GM12878 (cell line): ENCODE measurements around the gene ENTPD3. TPM values are rescaled to one million over a fixed set of nuclear protein-coding genes. Genes with fewer than 3 reads are reported as not detected.

ENCODE experiments used
- ATAC-seq: fragments of 200-7000 bp; cut with Tn5 transposase; 3 replicates; pipeline ENCODE4 v1.9.1; 2020; ENCODE audit warnings: mild to moderate bottlenecking, moderate library complexity
- BruUV-seq: library from RNA; stranded (reverse); fragments of 400-500 nt; replicated peaks from 2 replicates; lab custom pipeline; 2021; lab: Mats Ljungman, UMichigan
- CTCF ChIA-PET: fragments of 300-600 bp; sonication (Branson Sonifier 250); formaldehyde crosslinking; extraction: SDS; loops from one replicate; lab custom pipeline; 2021; ENCODE audit warnings: inconsistent platforms; lab: Yijun Ruan, JAX
- POLR2A ChIA-PET: fragments of 350-600 bp; formaldehyde crosslinking; extraction: SDS; loops from one replicate; lab custom pipeline; 2021; ENCODE audit warnings: inconsistent platforms; lab: Charles Lee
- RAD21 ChIA-PET: fragments of 300-600 bp; sonication (Branson Sonifier 250); formaldehyde crosslinking; loops from one replicate; lab custom pipeline; 2023; ENCODE audit warnings: antibody characterized with exemption; ENCODE audit not compliant: unreplicated experiment; lab: Charles Lee
- SMC1A ChIA-PET: fragments of 300-600 bp; sonication (Branson Sonifier 250); formaldehyde crosslinking; loops from one replicate; lab custom pipeline; 2023; ENCODE audit not compliant: unreplicated experiment, uncharacterized antibody; lab: Charles Lee
- DNase-seq: peaks from one replicate; pipeline ENCODE4 v3.0.0-alpha.2; 2011; ENCODE audit warnings: low read depth, low spot score
- FAIRE-seq: peaks from 3 replicates; lab custom pipeline; 2011; peaks lifted over from hg19 to GRCh38; lab: Jason Lieb, UNC
- H2AFZ ChIP-seq: 2 replicates; pipeline ENCODE4 v1.6.0; 2011; ENCODE audit warnings: low read depth, low read length, control low read depth; ENCODE audit not compliant: control insufficient read depth
- H3K27ac ChIP-seq: 2 replicates; pipeline ENCODE4 v1.5.1; 2011; ENCODE audit warnings: control low read depth; ENCODE audit not compliant: control insufficient read depth, insufficient read depth
- H3K27me3 ChIP-seq, 2 experiments: replicated peaks in 1 of 2; 2 replicates each; pipeline versions ENCODE4 v1.6.0 to v1.6.1; 2011; ENCODE audit warnings: low read length in 1 of 2; ENCODE audit not compliant: control insufficient read depth in 2 of 2, insufficient read depth in 2 of 2
- H3K36me3 ChIP-seq, 2 experiments: 2 replicates each; pipeline ENCODE4 v1.5.1; 2011; ENCODE audit warnings: low read length in 1 of 2; ENCODE audit not compliant: control insufficient read depth in 2 of 2, insufficient read depth in 2 of 2
- H3K4me1 ChIP-seq: 2 replicates; pipeline ENCODE4 v1.6.1; 2011; ENCODE audit warnings: mild to moderate bottlenecking, low read length, moderate library complexity, mixed read lengths; ENCODE audit not compliant: control insufficient read depth, insufficient read depth
- H3K4me2 ChIP-seq: 2 replicates; pipeline ENCODE4 v1.6.0; 2011; ENCODE audit warnings: control low read depth; ENCODE audit not compliant: control insufficient read depth, insufficient read depth
- H3K4me3 ChIP-seq: fragments of 200-600 bp; sonication (generic); 2 replicates; pipeline ENCODE4 v1.5.1; 2016
- H3K79me2 ChIP-seq: 2 replicates; pipeline ENCODE4 v1.6.0; 2011; ENCODE audit warnings: low read length; ENCODE audit not compliant: control insufficient read depth, insufficient read depth
- H3K9ac ChIP-seq: 2 replicates; pipeline ENCODE4 v1.8.0; 2011; ENCODE audit warnings: low read length, control low read depth, mixed read lengths; ENCODE audit not compliant: control insufficient read depth, insufficient read depth
- H3K9me3 ChIP-seq: replicated peaks from 3 replicates; pipeline ENCODE4 v1.5.1; 2011; ENCODE audit warnings: mild to moderate bottlenecking, low read length; ENCODE audit not compliant: control insufficient read depth, insufficient read depth
- H4K20me1 ChIP-seq: 2 replicates; pipeline ENCODE4 v1.6.0; 2011; ENCODE audit not compliant: control insufficient read depth, insufficient read depth
- BCL11A ChIP-seq: IDR thresholded peaks from 2 replicates; pipeline ENCODE4 v1.6.1; 2011; ENCODE audit warnings: low read depth, low read length
- BHLHE40 ChIP-seq, 2 experiments: fragments of 450-650 bp in 1 of 2; IDR thresholded peaks; 2 replicates each; pipeline ENCODE4 v1.6.1; 2011 to 2017; ENCODE audit warnings: low read depth in 2 of 2, borderline replicate concordance in 1 of 2, improper control_type of control experiment in 1 of 2, low read length in 1 of 2, mild to moderate bottlenecking in 1 of 2
- CEBPB ChIP-seq, 2 experiments: fragments of 150-350 bp in 1 of 2; IDR thresholded peaks; 2 replicates each; pipeline ENCODE4 v1.6.1; 2012 to 2014; ENCODE audit warnings: low read depth in 2 of 2, low read length in 2 of 2, borderline replicate concordance in 1 of 2, inconsistent platforms in 1 of 2
- ETV6 ChIP-seq, 2 experiments: fragments of 450-650 bp in 1 of 2; IDR thresholded peaks in 1 of 2; conservative IDR thresholded peaks in 1 of 2; 2 replicates each; pipeline ENCODE4 v1.6.1; 2014; ENCODE audit warnings: antibody characterized with exemption in 1 of 2, borderline replicate concordance in 1 of 2, low read depth in 1 of 2, mild to moderate bottlenecking in 1 of 2, moderate library complexity in 1 of 2
- EZH2 ChIP-seq: IDR thresholded peaks from 2 replicates; pipeline ENCODE4 v1.6.1; 2012; ENCODE audit warnings: low read depth, mild to moderate bottlenecking, control low read depth, inconsistent platforms, low read length, borderline replicate concordance; ENCODE audit not compliant: control insufficient read depth
- IKZF2 ChIP-seq, 2 experiments: fragments of 450-650 bp; IDR thresholded peaks; 2 replicates each; pipeline ENCODE4 v1.6.1; 2017; ENCODE audit warnings: mild to moderate bottlenecking in 2 of 2, moderate library complexity in 2 of 2
- JUND ChIP-seq: IDR thresholded peaks from 2 replicates; pipeline ENCODE4 v1.6.1; 2012; ENCODE audit warnings: low read depth, mild to moderate bottlenecking, low read length, improper control_type of control experiment, moderate library complexity
- KDM1A ChIP-seq: fragments of 200-600 bp; sonication (generic); IDR thresholded peaks from 2 replicates; pipeline ENCODE4 v1.6.1; 2016; ENCODE audit warnings: borderline replicate concordance
- MXI1 ChIP-seq: fragments of 150-350 bp; IDR thresholded peaks from 2 replicates; pipeline ENCODE4 v1.6.1; 2011; ENCODE audit warnings: low read depth, mild to moderate bottlenecking, inconsistent platforms, low read length, improper control_type of control experiment
- MYC ChIP-seq: IDR thresholded peaks from 2 replicates; pipeline ENCODE4 v1.6.1; 2011; ENCODE audit warnings: mild to moderate bottlenecking, low read length, moderate library complexity, inconsistent platforms; ENCODE audit not compliant: insufficient read depth, insufficient replicate concordance, insufficient read length, severe bottlenecking
- NFYB ChIP-seq: IDR thresholded peaks from 2 replicates; pipeline ENCODE4 v1.6.1; 2011; ENCODE audit warnings: low read depth, mild to moderate bottlenecking, low read length, improper control_type of control experiment, moderate library complexity; ENCODE audit not compliant: insufficient read depth
- NR2C2 ChIP-seq: IDR thresholded peaks from 2 replicates; pipeline ENCODE4 v1.6.1; 2011; ENCODE audit warnings: borderline replicate concordance, low read depth; ENCODE audit not compliant: control insufficient read depth, insufficient read length
- NR2F1 ChIP-seq: fragments of 450-650 bp; conservative IDR thresholded peaks from 2 replicates; pipeline ENCODE4 v1.6.1; 2017; ENCODE audit warnings: mild to moderate bottlenecking
- SPI1 ChIP-seq: IDR thresholded peaks from 2 replicates; pipeline ENCODE4 v1.6.1; 2011; ENCODE audit warnings: low read depth, mild to moderate bottlenecking, low read length, moderate library complexity, borderline replicate concordance; ENCODE audit not compliant: insufficient read depth
- YBX1 ChIP-seq: fragments of 450-650 bp; IDR thresholded peaks from 2 replicates; pipeline ENCODE4 v1.6.1; 2016; ENCODE audit warnings: antibody characterized with exemption
- ZBED1 ChIP-seq: IDR thresholded peaks from 2 replicates; pipeline ENCODE4 v1.6.1; 2016; ENCODE audit warnings: borderline replicate concordance
- ZNF217 ChIP-seq: fragments of 450-650 bp; IDR thresholded peaks from 2 replicates; pipeline ENCODE4 v1.6.1; 2017; ENCODE audit warnings: antibody characterized with exemption, mild to moderate bottlenecking
- WGBS: methylation state at CpG from one replicate; pipeline ENCODE4 v1.1.6; 2016; ENCODE audit warnings: low lambda C conversion rate; ENCODE audit not compliant: insufficient replicate concordance, insufficient coverage; ENCODE audit errors: missing lambda C conversion rate; 5-methylcytosine and 5-hydroxymethylcytosine counted together
- in situ Hi-C: fragments of 300-500 bp; cut with MboI; formaldehyde crosslinking; loops from 9 replicates; pipeline ENCODE4 v1.14.3; 2018; ENCODE audit warnings: mixed read lengths
- intact Hi-C: fragments of 100-400 bp; cut with micrococcal nuclease; formaldehyde crosslinking; loops from one replicate; pipeline ENCODE4 v1.14.2; 2022; ENCODE audit not compliant: unreplicated experiment
- polyA plus RNA-seq, 11 experiments: library from polyadenylated mRNA; depleted of rRNA in 4 of 11; unstranded in 6 of 11; stranded (reverse) in 5 of 11; fragments of >200 nt; fragmentation: Nextera tagmentation in 4 of 11; fragmentation: Illumina TruSeq in 1 of 11; extraction: Ambion mirVana in 4 of 11; extraction: Trizol in 1 of 11; gene quantifications; 1 replicate in 1 of 11; 2 replicates in 10 of 11; pipeline versions ENCODE4 v1.2.1 to v1.2.3, GENCODE V29; 2011 to 2016; ENCODE audit warnings: inconsistent platforms in 2 of 11, missing spikeins in 2 of 11, low read depth in 1 of 11
- total RNA-seq, 4 experiments: library from RNA; depleted of rRNA in 3 of 4; stranded (reverse); fragments of >200 nt in 3 of 4; fragmentation: Illumina TruSeq in 1 of 4; extraction: Trizol in 1 of 4; gene quantifications; 2 replicates each; pipeline versions ENCODE4 v1.2.1 to v1.2.3, GENCODE V29; 2013 to 2021
- TF ChIP-seq, protein P1 (sequence below): IDR thresholded peaks from 2 replicates; pipeline ENCODE4 v1.6.1; 2012; ENCODE audit warnings: low read depth, low read length, improper control_type of control experiment
- TF ChIP-seq, protein P2 (sequence below): fragments of 450-650 bp; IDR thresholded peaks from 2 replicates; pipeline ENCODE4 v1.6.1; 2016; ENCODE audit warnings: mild to moderate bottlenecking
- TF ChIP-seq, protein P3 (sequence below): fragments of 450-650 bp; IDR thresholded peaks from 2 replicates; pipeline ENCODE4 v1.6.1; 2017; ENCODE audit warnings: mild to moderate bottlenecking, low read depth, inconsistent platforms; ENCODE audit not compliant: poor library complexity, severe bottlenecking

The ENTPD3 gene
- total and polyA plus RNA-seq, 10 of the 15 experiments (the other 5 are each of a cell fraction or from before 2014, with no cell fraction given), result 0.03 TPM; not detected in 9

GRCh38 chr3:40470701-40471100 is 83.7 kb downstream of the ENTPD3 start:
- Histone ChIP-seq H3K79me2 (no peaks in the 10 kb centered on the region), H3K36me3 (no peaks in the 10 kb centered on the region), H3K4me1 (no peaks in the 10 kb centered on the region), H3K27me3 (no peaks in the 10 kb centered on the region), H3K27ac (no peak overlapping the region), H4K20me1 (no peaks in the 10 kb centered on the region), H2AFZ (no peak overlapping the region), H3K4me2 (no peak overlapping the region), H3K9me3 (no peaks in the 10 kb centered on the region), H3K9ac (no peak overlapping the region), H3K4me3 (no peak overlapping the region)
- FAIRE-seq (no peak), DNase-seq (no peak), ATAC-seq (no peak)
- intact Hi-C loops (no loop called here), in situ Hi-C loops (no loop called here)
- ChIA-PET POLR2A (interaction anchor here (1.3 kb wide), 1 partner anchor 11 kb away, joined by 3 read pairs; no protein-coding TSS in a partner anchor), SMC1A (no interaction called here), CTCF (interaction anchor here (0.6 kb wide), 1 partner anchor 1481 kb away, joined by 3 read pairs; no protein-coding TSS in a partner anchor), RAD21 (no interaction called here)
- BruUV-seq, result no TSS peak
- 75% methylated on average over 4 of the region's 4 CpGs for WGBS
- TF ChIP-seq EZH2 (no peak), JUND (no peak), BHLHE40 (IDR thresholded peaks at IDR 0.05; ENCODE audit: borderline replicate concordance in 1 of 2, low read depth in 2 of 2, low read length in 1 of 2) (no peak), ZNF217 (no peak), NFYB (no peak), YBX1 (no peak), NR2C2 (no peak), BCL11A (no peak), ZBED1 (no peak), SPI1 (no peak), IKZF2 (IDR thresholded peaks at IDR 0.05) (no peak), MXI1 (no peak), CEBPB (IDR thresholded peaks at IDR 0.05; ENCODE audit: borderline replicate concordance in 1 of 2, low read depth in 2 of 2, low read length in 2 of 2) (no peak), KDM1A (no peak), MYC (no peak), ETV6 (conservative IDR thresholded peaks at IDR 0.05 in 1 of 2, IDR thresholded peaks at IDR 0.05 in 1 of 2; ENCODE audit: borderline replicate concordance in 1 of 2, low read depth in 1 of 2) (no peak), NR2F1 (no peak)
- TF ChIP-seq, protein P1, sequence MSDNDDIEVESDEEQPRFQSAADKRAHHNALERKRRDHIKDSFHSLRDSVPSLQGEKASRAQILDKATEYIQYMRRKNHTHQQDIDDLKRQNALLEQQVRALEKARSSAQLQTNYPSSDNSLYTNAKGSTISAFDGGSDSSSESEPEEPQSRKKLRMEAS, result no peak
- TF ChIP-seq, protein P2, sequence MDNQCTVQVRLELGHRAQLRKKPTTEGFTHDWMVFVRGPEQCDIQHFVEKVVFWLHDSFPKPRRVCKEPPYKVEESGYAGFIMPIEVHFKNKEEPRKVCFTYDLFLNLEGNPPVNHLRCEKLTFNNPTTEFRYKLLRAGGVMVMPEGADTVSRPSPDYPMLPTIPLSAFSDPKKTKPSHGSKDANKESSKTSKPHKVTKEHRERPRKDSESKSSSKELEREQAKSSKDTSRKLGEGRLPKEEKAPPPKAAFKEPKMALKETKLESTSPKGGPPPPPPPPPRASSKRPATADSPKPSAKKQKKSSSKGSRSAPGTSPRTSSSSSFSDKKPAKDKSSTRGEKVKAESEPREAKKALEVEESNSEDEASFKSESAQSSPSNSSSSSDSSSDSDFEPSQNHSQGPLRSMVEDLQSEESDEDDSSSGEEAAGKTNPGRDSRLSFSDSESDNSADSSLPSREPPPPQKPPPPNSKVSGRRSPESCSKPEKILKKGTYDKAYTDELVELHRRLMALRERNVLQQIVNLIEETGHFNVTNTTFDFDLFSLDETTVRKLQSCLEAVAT, result no peak
- TF ChIP-seq, protein P3, sequence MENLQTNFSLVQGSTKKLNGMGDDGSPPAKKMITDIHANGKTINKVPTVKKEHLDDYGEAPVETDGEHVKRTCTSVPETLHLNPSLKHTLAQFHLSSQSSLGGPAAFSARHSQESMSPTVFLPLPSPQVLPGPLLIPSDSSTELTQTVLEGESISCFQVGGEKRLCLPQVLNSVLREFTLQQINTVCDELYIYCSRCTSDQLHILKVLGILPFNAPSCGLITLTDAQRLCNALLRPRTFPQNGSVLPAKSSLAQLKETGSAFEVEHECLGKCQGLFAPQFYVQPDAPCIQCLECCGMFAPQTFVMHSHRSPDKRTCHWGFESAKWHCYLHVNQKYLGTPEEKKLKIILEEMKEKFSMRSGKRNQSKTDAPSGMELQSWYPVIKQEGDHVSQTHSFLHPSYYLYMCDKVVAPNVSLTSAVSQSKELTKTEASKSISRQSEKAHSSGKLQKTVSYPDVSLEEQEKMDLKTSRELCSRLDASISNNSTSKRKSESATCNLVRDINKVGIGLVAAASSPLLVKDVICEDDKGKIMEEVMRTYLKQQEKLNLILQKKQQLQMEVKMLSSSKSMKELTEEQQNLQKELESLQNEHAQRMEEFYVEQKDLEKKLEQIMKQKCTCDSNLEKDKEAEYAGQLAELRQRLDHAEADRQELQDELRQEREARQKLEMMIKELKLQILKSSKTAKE, result no peak
